GM13977 (cell line): ENCODE data around the gene SYF2.
A peak's percentile ranks its signal among the peaks of the same experiment; 100 is the strongest.
"Not testable (repeated sequence)": the region's sequence is repeated elsewhere in the genome, so short reads cannot be mapped to it uniquely, and the experiment has no call there.

Source experiments
- DNase-seq: peaks from one replicate; pipeline ENCODE4 v3.0.0; 2012; ENCODE audit warnings: low spot score
- in situ Hi-C: fragments of 300-500 bp; cut with MboI; formaldehyde crosslinking; loops from one replicate; pipeline ENCODE4 v1.12.0; 2022; ENCODE audit warnings: low sequenced_read_pairs, low pct_unique_long_range_greater_than_20kb, mixed read lengths, inconsistent platforms; ENCODE audit not compliant: unreplicated experiment
- TF ChIP-seq, protein P1 (sequence below): IDR thresholded peaks from 2 replicates; pipeline ENCODE4 v1.5.1; 2012; ENCODE audit warnings: mild to moderate bottlenecking, control low read depth; ENCODE audit not compliant: insufficient read depth; ENCODE audit errors: extremely low read depth, missing control alignments

SYF2 gene

DNA sequence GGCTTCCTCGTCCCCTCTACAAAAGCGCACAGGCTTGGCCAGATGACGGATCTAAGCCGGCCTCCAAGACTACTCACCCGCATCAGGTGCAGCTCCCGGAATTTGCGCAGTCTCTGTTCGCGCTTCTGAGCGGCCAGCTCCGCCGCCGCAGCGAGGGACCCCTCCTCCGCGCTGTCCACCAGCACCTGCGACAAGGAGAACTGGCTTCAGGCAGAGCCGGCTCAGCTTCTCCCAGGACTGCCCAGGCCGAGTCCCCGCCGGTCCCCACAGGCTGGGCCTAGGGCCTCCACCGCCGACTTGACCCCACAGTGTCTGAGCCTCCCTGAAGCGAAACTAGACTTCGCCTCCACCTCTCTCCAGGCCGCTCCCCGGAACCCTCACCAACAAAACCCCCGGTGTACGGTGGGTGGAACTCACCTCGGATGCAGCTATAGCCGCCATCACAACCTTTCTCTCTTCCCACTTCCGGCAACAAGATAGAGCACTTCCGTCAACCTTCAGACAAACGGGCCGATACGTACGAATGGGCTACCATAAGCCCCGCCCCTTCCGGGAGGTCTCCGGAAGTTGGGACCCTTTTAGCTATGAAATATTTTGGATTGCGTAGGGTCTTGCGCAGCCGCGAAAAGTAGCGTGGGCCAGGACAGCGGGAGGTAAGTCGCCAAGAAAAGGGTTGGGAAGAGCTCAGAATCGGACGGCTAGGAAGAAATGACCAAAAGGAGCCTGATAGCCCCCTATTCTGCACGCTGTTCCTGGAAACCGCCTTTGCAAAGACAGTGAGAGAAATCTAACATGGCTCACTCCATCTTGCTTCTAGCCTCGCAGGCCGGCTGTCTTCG is at the start of gene SYF2:
SYF2 (minus strand) TSS at position 476 of the 839 bp plus-strand sequence; CDS start at position 441, 35 bp downstream.
- in situ Hi-C loops: no loop called here
- peak; percentile 95 for DNase-seq
- TF ChIP-seq, protein P1, sequence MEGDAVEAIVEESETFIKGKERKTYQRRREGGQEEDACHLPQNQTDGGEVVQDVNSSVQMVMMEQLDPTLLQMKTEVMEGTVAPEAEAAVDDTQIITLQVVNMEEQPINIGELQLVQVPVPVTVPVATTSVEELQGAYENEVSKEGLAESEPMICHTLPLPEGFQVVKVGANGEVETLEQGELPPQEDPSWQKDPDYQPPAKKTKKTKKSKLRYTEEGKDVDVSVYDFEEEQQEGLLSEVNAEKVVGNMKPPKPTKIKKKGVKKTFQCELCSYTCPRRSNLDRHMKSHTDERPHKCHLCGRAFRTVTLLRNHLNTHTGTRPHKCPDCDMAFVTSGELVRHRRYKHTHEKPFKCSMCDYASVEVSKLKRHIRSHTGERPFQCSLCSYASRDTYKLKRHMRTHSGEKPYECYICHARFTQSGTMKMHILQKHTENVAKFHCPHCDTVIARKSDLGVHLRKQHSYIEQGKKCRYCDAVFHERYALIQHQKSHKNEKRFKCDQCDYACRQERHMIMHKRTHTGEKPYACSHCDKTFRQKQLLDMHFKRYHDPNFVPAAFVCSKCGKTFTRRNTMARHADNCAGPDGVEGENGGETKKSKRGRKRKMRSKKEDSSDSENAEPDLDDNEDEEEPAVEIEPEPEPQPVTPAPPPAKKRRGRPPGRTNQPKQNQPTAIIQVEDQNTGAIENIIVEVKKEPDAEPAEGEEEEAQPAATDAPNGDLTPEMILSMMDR: no peak

DNA sequence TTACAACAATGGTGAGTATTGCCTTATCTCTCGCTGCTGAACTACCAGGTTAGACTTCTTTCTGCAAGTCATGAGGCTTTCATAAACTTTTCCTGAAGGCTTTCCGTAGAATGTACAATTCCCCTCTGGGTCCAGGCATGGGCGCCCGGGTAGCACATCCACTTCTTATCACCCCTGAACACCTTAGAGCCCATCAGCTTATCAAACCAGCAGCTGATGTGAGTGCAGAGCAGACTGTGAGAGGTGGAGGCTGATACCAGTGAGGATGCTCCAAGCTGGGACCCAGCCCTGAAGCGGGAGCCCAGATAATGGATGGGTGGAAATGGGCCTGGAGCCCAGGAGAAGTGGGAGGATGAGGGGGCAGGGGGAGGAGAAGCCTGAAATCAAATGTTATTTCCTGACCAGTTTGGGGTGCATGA is 47.4 kb upstream of the SYF2 start:
- in situ Hi-C loops, DNase-seq: not testable (repeated sequence)

- DNase-seq, in situ Hi-C loops: not testable (repeated sequence)
Measured at GRCh38 chr1:25278790-25279189, 46.5 kb upstream of the SYF2 start.

- DNase-seq, in situ Hi-C loops: not testable (repeated sequence)
Measured at GRCh38 chr1:25278358-25278757, 46.1 kb upstream of the SYF2 start.

DNA sequence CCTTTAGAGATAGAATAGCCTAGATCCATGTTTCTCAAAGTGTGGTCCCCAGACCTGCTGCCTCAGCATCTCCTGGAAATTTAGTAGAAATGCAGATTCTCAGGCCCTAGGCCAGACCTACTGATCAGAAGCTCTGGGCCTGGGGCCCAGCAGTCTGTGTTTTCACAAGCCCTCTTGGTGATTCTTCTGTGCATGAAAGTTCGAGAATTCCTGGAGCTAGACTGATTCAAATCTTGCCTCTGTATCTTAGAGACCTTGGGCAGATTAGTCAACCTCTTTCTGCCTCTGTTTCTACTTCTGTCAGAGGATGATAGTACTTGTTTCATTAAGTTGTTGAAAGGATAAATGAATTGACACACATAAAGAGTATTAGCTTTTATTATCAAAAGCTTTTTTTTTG is 45.0 kb upstream of the SYF2 start:
- in situ Hi-C loops, DNase-seq: not testable (repeated sequence)

DNA sequence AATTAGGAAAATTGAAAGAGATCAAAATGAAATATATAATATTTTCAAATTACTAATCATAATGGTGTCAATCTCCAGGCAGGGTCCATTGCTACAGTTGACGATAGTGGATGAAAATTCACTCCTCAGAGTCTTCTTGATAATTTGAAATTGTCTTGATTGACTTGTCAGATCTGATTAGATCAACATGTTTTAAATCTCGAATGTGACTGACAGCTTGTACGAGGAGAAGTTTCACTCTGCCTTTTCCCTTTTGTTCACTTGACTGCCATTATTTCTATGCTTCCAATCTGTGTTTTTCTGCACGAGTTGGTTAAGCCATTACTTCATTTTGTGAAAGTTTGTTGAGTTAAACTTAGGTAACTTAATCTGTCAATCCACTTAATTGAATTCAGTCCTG is 43.3 kb upstream of the SYF2 start:
- DNase-seq, in situ Hi-C loops: not testable (repeated sequence)

GRCh38 chr1:25272238-25272637 is 39.9 kb upstream of the SYF2 start, which contains the start of gene RHD:
Gene RHD (plus strand): TSS chr1:25272509. CDS start chr1:25272548, 39 bp downstream.
- in situ Hi-C loops, DNase-seq: not testable (repeated sequence)

- DNase-seq, in situ Hi-C loops: not testable (repeated sequence)
Measured at GRCh38 chr1:25268143-25268760, 36.0 kb upstream of the SYF2 start.

DNA sequence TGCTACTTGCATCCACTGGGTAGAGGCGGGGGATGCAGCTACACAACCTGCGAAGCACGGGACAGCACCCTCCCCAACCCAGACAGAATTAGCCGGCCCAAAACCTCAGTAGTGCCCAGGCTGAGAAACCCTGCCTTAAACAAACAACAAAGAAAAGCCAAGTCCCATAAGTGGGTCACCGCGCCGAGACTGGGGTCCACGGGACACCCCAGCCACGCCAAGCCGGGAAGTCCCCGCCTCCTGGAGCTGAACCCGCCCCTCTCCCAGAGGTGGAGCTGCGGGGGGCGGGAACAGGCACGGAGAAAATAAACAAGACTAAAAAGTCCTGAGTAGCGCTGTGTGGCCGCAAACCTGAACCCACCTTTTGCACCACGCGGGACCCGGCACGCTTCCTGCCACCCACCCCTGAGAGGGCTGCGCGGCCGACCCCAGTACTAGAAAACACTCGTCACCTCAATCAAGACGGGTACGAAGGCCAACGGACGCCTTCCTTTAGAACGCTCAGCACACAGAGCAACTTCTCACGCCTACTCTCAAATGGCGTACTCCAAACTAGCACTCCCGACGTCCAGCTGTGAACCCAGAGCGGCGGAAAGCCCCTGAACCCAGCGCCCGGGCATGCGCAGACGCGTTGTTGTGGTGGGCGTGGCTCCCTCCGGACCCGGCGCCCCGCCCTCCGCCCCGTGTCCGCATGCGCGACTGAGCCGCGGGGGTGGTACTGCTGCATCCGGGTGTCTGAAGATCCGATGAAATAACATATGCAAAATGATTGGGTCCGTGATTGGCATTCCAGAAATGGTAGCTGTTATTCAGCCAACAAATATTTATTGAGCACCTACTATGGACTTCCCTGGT is 35.2 kb upstream of the SYF2 start:
- in situ Hi-C loops: not testable (repeated sequence)
- DNase-seq: peak; percentile 73

- DNase-seq, in situ Hi-C loops: not testable (repeated sequence)
- TF ChIP-seq, protein P1: peak; percentile 22
Measured at GRCh38 chr1:25266554-25267287, 34.4 kb upstream of the SYF2 start.

DNA sequence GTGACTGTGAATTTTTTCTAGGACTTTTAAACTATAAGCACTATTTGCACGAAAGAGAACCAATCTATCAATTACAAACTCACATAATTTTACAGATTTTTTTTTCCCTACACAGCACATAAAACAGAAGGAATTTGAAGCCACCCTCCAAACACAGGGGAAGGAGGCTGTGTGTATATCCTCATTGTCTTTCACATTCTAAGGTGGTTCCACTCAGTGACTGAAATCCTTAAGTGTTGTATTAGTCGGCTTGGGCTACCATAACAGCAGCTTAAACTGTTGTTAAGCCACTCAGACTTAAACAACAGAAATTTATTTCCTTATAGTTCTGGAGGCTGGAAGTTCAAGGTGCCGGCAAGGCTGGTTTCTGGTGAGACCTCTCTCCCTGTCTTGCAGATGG is 28.0 kb upstream of the SYF2 start:
- DNase-seq, in situ Hi-C loops: not testable (repeated sequence)

GRCh38 chr1:25259813-25260212 is 27.5 kb upstream of the SYF2 start:
- in situ Hi-C loops: loop anchor here (5.0 kb wide), 1 partner anchor 87 kb away; no protein-coding TSS in a partner anchor
- DNase-seq: not testable (repeated sequence)
